COLO829 (cell line): ENCODE data around the gene PJA2.

Source experiments
- DNase-seq: peaks from one replicate; pipeline ENCODE4 v3.0.0; 2012; ENCODE audit warnings: low spot score

Gene PJA2

GRCh38 chr5:109350537-109351270 is 59.1 kb downstream of the PJA2 start:
- DNase-seq: no peak

DNA sequence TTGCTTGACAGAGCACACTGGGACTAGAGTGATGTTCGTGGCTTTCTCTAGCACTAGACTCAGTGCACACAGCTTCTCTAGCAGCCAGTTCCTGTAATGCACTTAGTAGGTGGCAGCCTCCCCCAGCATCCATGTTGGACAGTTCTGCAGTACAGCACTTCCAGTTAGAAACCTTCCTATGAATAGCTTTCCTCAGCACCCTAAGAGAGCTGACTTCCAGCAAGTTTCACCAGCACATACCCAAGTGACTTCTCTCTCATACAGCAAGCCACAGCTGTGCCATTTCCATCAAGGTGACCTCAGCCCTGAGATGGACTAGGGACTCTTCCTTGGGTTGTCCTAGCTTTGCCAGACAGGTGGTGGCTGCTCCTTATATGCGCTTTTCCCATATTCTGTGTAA is 60.4 kb downstream of the PJA2 start:
- DNase-seq: no peak

GRCh38 chr5:109347252-109347888 is 62.4 kb downstream of the PJA2 start:
- DNase-seq: no peak

GRCh38 chr5:109345699-109346098 is 64.1 kb downstream of the PJA2 start:
- no peak for DNase-seq

DNA sequence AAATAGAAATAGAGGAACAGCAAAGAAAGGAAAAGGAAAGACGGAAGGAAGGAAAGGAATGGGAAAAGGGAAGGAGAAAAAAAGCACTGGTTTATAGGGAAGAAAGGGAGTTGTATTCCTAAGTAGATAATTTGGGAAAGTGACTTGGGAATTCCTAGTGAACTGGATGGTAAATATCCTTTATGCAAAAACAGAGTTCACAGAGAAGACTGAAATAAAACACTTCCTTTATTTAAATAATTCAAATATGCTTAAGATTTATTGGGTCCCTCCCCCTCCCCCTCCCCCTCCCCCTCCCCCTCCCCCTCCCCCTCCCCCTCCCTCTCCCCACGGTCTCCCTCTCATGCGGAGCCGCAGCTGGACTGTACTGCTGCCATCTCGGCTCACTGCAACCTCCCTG is 69.4 kb downstream of the PJA2 start:
- DNase-seq: no peak

GRCh38 chr5:109335114-109335513 is 74.7 kb downstream of the PJA2 start:
- no peak for DNase-seq

- DNase-seq: no peak
These were observed 75.7 kb downstream of the PJA2 start for GRCh38 chr5:109334056-109334455.

- DNase-seq: no peak
These were observed 80.2 kb downstream of the PJA2 start for GRCh38 chr5:109329333-109330237.

DNA sequence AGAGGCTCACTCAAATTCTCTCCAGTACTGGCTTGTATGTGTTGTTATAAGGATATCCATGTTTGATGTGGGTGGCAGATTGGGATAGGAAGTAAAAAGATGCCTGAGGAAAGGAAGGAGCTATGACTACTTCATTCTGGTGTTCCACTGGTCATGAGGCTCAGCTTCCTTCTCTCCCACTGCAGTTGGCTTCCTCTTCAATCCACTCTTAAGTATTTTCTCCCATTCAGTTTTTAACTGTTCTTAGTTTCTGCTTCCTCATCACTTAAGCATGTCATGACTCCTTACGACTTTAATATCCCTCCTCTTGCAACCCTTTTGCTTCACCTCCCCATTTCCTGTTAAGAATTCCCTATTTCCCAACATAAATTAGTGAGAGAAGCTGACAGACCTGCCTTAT is 81.1 kb downstream of the PJA2 start:
- peak; percentile 8 for DNase-seq

- no peak for DNase-seq
These were observed 82.2 kb downstream of the PJA2 start for GRCh38 chr5:109327570-109327969.

DNA sequence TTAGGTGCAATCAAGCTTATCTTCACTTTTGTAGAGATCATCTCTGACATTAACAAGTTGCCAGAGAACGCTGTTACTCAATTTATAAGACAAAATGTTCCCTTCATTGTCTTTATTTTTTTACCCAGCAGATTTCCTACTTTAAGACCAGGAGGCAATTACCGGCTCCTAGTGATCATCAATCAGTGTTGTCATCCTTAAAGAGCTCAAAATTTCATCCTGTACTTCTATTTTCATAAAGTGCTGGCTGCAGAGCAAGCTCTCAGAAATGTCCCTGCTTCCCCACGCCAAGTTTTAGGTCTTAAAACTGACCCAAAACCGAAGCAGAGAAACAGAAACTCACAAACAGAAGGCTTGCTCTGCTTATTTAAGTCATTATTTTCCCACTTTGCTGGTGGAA is 82.9 kb downstream of the PJA2 start:
- no peak for DNase-seq

- no peak for DNase-seq
These were observed 84.3 kb downstream of the PJA2 start for GRCh38 chr5:109325456-109325855.

- no peak for DNase-seq
These were observed 84.8 kb downstream of the PJA2 start for GRCh38 chr5:109324931-109325330.

DNA sequence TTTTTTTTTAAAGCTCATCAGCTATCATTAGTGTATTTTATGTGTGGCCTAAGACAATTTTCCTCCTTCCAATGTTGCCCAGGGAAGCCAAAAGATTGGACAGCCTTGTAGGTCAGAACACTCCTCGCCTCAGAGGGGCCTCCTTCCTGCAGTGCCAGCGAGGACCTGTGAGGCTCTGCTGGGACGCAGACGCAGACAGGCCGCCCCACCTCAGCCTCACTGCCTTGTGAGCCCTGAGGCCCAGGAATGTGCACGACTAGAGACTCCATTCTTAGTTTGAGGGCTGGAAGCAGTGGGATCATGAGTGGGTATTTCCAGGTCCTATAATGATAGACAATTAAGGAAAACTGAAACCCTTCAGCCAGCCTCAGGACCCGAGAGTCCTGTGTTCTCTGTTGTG is 85.4 kb downstream of the PJA2 start:
- no peak for DNase-seq

GRCh38 chr5:109322694-109323093 is 87.1 kb downstream of the PJA2 start:
- no peak for DNase-seq

- no peak for DNase-seq
These were observed 90.4 kb downstream of the PJA2 start for GRCh38 chr5:109319351-109319750.

DNA sequence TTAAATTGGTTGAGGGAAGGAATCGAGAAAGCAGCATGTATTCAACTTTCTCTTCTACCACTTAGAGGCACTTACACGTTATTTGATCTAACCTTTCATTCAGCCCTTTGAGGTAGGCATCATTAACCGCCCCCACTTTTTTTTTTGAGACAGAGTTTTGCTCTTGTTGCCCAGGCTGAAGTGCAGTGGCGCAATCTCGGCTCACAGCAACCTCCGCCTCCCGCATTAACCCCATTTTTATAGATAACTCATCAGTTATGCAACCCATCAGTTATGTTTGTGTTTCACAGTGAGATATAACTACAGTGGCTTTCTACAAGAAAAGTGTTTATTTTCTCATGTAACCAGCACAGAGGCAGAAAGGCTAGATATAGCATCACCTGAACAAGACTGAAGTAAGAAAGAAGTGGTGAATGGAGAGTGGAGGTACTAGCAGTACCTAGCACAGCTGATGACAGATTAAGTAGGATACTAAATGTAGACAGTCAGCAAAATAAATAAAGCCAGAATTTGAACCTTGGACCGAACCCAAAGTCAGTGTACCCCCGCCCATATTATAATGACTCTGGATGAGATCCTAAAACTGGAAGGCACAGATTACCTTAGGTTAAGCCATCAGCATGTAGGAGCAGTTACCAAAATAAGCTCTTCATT is 91.2 kb downstream of the PJA2 start:
- DNase-seq: no peak

DNA sequence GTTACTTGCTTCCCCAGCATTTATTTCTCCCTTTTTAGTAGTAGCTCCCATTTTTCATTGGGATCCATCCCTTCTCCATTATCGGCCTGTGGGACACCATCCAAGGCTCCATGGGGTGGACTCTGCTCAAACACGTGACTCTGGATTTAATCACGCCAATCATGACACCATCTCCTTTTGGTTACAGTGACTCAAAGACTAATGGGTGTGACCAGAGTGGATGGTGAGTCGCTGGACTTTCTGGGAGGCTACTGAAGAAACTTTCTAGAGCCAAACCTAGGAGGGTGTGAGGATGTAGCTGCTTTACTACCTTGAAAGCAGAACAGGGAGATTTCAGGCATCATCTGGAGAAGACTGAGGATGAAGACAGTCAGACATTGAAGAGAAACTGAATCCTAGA is 93.1 kb downstream of the PJA2 start:
- no peak for DNase-seq

GRCh38 chr5:109315245-109315644 is 94.5 kb downstream of the PJA2 start:
- no peak for DNase-seq

DNA sequence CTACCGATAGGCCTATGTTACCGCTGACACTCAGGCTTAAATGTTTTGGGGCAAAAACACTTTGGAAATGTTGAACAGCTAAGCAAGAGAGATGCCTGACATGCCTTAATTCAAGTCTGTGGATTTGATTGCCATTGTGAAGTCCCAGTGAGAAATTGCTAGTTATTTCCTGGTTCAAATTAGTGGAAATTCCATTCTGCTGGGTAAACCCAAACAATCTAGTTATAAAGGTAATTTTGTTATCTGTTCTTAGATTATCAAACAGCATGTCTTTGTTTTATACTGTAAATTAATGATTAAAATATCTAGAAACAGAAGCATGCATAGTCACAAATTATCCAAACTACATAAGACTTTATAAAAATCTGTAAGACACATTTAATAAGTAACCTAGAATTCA is 96.6 kb downstream of the PJA2 start:
- DNase-seq: no peak

DNA sequence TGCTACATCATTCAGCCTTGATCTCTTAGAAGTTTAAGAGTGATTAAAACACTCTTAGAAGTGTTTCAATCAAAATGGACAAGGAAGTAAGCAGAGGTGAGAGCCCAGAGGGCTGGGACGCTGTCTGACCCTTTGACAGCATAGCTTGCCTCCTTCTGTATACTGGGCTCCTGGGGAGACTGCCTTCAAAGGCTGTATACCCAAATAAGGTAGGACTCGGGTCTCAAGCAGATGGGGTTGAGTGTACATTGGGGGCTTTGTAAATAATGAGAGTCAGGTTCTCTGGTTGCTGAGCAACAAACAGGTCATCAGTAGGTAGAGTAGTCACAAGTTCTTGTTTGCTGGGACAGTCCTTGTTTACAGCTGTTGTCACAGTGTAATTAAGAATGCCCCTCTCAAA is 97.1 kb downstream of the PJA2 start:
- no peak for DNase-seq

- no peak for DNase-seq
These were observed 99.5 kb downstream of the PJA2 start for GRCh38 chr5:109310315-109310714.
